ENCODE measurements around the gene FUBP3. TPM values are rescaled to one million over a fixed set of nuclear protein-coding genes. Genes with fewer than 3 reads are reported as not detected.

The FUBP3 gene
- total RNA-seq, 2 donors from 2014 or later, result 34.0 to 38.7 TPM

DNA sequence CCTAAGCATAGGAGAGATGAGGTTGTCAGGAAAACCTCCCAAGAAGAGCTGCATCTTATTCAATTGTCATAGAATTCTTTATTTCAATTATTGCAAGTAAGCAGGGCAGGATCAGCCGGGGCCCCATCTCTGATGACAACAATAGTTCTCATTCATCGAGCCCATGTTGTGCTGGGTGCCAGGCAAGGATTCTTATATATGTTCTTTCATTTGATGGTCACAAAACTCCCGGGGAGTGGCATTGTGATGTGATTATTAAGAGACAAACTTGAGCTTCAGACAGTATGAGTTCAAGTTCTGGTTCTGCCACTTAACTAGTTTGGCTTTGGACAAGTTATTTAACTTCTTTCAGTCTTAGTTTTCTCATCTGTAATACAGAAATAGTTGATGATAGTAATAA is 8.5 kb downstream of the FUBP3 start:
- no peak overlapping the region for H3K27ac Mint-ChIP-seq
- H3K36me3 Mint-ChIP-seq, result peaks cover 0 to 6% of the 10 kb centered on the region in 2 donors
- no peaks in the 10 kb centered on the region for H3K9me3 Mint-ChIP-seq
- ATAC-seq (no peak), DNase-seq (ENCODE audit: low spot score in 2 of 2) (no peak)

DNA sequence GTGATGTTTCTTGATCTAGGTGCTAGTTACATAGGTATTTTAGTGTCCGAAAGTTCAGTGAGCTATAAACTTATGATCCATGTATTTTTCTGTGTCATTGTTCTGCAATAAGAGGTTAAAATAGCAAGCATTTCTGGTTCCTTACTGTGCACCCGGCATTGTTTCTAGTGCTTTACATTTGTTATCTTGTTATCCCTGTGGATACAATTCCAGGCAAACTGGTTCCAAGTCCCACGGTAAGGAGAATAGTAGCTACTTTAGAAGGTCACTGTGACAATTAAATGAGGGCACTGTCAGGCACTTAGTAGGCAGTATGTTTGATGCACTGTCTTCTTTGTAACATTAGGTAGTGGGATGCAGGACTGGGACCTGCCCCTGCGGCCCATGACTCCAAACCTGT is 9.0 kb downstream of the FUBP3 start:
- H3K36me3 Mint-ChIP-seq, result peaks cover 0 to 6% of the 10 kb centered on the region in 2 donors
- ATAC-seq, result no peak
- no peaks in the 10 kb centered on the region for H3K9me3 Mint-ChIP-seq
- no peak for DNase-seq (ENCODE audit: low spot score in 2 of 2)
- no peak overlapping the region for H3K27ac Mint-ChIP-seq

DNA sequence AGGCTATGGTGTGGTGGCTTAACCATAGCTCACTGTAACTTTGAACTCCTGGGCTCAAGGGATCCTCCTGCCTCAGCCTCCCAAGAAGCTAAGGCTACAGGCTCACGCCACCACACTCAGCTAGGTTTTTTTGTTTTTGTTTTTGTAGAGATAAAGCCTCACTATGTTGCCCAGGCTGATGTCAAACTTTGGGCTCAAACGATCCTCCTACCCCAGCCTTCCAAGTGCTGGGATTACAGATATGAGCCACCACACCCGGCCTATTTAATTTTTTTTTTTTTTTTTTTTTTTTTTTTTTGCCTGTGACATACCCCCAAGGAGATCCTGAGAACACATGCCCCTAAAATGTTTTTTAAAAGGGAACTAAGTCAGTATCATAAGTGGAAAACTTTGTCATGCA is 10.4 kb downstream of the FUBP3 start:
- H3K27ac Mint-ChIP-seq, result no peak overlapping the region

DNA sequence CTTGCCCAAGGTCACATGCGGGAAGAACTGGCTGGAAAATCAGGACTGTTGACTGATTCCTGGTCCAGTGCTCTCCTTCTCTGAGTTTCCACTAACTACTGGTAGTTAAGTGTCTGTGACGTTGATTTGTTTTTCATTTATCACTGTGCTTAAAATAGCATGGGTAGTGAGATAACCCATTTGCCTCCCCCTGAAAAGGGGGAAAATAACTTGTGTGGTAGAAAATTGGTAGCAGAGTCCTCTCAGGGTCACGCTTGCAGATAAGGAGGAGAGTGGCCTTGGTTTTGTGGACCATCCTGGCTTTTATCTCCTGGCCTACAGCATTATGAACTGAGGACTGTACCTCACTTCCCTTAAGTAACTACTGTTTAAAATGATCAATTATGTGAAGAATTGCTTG is 10.9 kb downstream of the FUBP3 start:
- no peaks in the 10 kb centered on the region for H3K9me3 Mint-ChIP-seq

More for the DNA sequence above, 10.4 kb downstream of the FUBP3 start:
- ATAC-seq, result no peak
- DNase-seq (ENCODE audit: low spot score in 2 of 2), result no peak
- Mint-ChIP-seq H3K36me3 (peaks cover 0 to 6% of the 10 kb centered on the region in 2 donors), H3K9me3 (no peaks in the 10 kb centered on the region)

DNA sequence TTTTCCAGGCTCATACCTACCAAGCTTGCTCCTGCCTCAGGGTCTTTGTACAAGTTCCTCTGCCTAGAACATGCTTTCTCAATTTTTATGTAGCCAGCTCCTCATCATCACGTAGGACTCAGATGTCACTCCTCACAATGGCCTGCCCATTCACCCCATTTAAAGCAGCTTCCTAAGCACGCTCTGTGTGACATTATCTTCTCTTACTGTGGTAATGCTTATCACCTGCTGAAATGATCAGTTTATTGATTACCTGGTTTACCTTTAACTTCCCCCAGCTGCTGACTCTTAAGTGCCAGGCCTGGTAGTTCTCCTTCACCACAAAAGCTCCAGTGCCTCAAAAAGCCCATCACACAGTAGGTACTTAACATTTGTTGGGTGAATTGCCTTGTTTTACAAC is 13.6 kb downstream of the FUBP3 start:
- DNase-seq (ENCODE audit: low spot score in 2 of 2) (no peak), ATAC-seq (no peak)
- H3K27ac Mint-ChIP-seq, result no peak overlapping the region
- H3K9me3 Mint-ChIP-seq, result no peaks in the 10 kb centered on the region
- H3K36me3 Mint-ChIP-seq, result peaks cover 6 to 7% of the 10 kb centered on the region in 2 donors

More for the DNA sequence above, 10.9 kb downstream of the FUBP3 start:
- H3K27ac Mint-ChIP-seq, result no peak overlapping the region
- no peak for DNase-seq (ENCODE audit: low spot score in 2 of 2)
- peaks cover 0 to 1% of the 10 kb centered on the region in 2 donors for H3K36me3 Mint-ChIP-seq
- no peak for ATAC-seq

DNA sequence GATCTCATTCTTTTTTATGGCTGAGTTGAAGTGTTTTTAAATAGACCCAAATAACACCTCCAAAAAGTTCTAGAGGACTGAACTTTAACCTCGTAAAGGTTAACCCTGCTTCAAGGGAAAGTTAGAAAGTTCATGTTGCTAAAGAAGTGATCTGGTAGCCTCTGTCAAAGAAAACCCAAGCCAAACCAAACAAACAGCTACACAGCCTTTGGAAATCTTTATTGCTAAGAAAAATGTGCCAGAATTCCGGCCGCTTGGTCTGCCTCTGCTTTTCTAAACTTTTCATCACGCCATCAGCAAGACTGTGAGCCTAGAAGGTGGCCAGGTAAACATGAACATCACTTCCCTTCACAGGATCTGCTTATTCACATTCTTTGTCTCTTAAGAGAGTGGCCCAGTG is 17.9 kb downstream of the FUBP3 start:
- no peak overlapping the region for H3K27ac Mint-ChIP-seq
- ATAC-seq, result no peak
- no peaks in the 10 kb centered on the region for H3K9me3 Mint-ChIP-seq
- H3K36me3 Mint-ChIP-seq, result peaks cover 10% of the 10 kb centered on the region in 2 donors
- DNase-seq (ENCODE audit: low spot score in 2 of 2), result no peak

DNA sequence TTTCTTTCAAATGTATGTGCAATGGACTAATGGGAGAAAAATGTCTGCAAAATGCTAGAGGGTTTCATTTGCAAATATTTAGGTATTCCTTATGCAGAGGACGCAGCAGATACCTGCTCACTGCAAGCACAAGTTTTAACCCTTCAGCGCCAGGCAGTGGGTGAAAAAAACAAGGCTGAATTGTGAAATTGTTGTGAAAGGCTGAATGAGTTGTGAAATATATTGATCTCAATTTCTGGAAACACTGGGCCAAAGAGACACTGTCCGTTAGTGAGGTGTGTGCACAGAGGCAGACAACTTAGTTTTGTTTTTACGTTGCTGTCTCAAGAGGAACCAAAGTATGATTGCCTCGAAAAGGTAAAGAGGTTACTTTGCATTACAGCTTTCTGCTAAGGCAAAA is 18.8 kb downstream of the FUBP3 start:
- no peak for ATAC-seq
- peaks cover 10 to 18% of the 10 kb centered on the region in 2 donors for H3K36me3 Mint-ChIP-seq
- H3K9me3 Mint-ChIP-seq, result no peaks in the 10 kb centered on the region
- no peak for DNase-seq (ENCODE audit: low spot score in 2 of 2)
- H3K27ac Mint-ChIP-seq, result no peak overlapping the region

DNA sequence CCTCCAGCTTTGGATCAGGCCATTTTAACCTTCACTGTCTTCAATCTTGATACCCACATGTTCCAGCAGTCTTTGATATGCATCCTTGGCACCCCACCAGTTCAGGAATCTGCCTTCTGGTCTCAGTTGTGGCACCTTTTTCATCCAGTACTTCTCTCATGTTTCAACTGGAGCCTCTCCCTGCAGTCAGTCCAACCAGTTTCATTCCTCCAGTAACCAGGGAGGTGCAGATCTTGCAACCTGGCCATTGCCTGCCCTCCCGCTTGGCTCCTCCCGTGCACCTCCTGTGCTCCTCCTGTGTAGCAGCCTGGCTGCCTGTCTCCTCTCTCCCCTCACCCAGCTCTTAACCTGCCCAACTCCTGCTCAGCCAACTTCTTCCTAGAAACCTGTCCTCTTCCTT is 20.2 kb downstream of the FUBP3 start:
- DNase-seq (ENCODE audit: low spot score in 2 of 2) (no peak), ATAC-seq (no peak)
- Mint-ChIP-seq H3K27ac (peak overlapping the region; percentile 28 to 65), H3K9me3 (no peaks in the 10 kb centered on the region), H3K36me3 (peaks cover 10 to 26% of the 10 kb centered on the region in 2 donors)

DNA sequence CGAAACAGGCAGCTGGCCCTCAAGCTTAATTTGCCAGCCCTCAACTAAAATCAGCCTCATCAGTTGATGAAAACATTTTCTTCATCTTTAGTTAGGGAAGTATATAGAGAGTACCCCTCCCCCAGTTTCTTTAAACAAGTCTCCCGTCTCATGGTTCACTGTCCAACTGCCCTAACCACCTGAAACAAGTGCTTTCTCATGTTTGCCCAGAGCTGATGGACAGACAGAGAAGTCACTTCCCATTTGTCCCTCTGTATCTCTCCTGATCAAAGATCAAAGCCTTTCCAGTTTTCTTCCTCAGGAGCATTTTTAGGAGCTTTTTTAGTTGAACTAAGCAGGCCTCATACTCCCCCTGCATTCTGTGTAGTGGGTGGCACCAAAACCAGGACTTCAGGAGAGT is 21.7 kb downstream of the FUBP3 start:
- H3K27ac Mint-ChIP-seq, result no peak overlapping the region
- peaks cover 10 to 32% of the 10 kb centered on the region in 2 donors for H3K36me3 Mint-ChIP-seq
- ATAC-seq (no peak), DNase-seq (ENCODE audit: low spot score in 2 of 2) (no peak)
- H3K9me3 Mint-ChIP-seq, result no peaks in the 10 kb centered on the region

DNA sequence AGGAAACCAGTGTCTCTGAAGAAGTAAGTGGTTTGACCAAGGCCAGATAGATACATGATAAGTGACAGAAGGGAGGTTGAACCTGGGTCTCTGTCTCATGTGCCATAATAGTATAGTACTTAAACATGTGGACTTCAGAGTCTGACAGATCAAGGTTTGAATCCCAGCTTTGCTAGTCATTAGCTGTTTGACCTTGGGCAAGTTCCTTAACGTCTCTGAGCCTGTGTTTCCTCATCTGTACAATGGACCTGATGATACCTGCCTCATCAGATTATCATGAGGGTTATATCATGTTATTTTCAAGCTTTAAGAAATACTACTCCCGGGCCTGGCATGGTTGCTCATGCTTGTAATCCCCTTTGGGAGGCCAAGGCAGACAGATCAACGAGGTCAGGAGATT is 24.9 kb downstream of the FUBP3 start:
- DNase-seq (ENCODE audit: low spot score in 2 of 2) (no peak), ATAC-seq (no peak)
- H3K36me3 Mint-ChIP-seq, result peaks cover 0 to 25% of the 10 kb centered on the region in 2 donors
- no peak overlapping the region for H3K27ac Mint-ChIP-seq
- no peaks in the 10 kb centered on the region for H3K9me3 Mint-ChIP-seq

DNA sequence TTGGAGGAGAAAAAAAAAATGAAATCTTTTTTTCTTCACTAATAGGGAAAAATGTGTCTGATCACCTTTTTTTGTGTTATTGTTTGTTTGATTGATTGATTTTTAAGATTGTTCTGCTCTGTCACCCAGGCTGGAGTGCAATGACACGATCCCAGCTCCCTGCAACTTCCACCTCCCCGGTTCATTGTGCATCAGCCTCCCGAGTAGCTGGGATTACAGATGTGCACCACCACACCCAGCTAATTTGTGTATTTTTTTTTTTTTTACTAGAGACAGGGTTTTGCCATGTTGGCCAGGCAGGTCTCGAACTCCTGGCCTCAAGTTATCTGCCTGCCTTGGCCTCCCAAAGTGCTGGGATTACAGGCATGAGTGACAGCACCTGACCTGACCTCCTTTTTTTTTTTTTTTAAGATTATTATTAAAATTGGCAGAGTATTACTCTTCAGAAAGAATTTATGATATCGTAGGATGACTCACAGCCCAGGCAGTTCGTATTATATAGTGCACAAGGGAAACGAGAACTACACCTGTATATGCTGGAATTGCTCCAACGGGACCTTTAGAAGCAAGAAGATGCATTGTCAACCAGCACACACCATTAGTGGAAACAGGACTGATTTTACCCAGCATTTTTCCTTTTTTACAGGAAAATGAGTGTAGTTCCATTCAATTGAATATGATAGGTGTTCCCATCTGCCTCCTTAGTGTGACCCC is 27.7 kb downstream of the FUBP3 start:
- H3K9me3 Mint-ChIP-seq, result no peaks in the 10 kb centered on the region
- H3K27ac Mint-ChIP-seq, result no peak overlapping the region
- ATAC-seq, result no peak
- no peak for DNase-seq (ENCODE audit: low spot score in 2 of 2)
- H3K36me3 Mint-ChIP-seq, result peaks cover 7 to 24% of the 10 kb centered on the region in 2 donors

DNA sequence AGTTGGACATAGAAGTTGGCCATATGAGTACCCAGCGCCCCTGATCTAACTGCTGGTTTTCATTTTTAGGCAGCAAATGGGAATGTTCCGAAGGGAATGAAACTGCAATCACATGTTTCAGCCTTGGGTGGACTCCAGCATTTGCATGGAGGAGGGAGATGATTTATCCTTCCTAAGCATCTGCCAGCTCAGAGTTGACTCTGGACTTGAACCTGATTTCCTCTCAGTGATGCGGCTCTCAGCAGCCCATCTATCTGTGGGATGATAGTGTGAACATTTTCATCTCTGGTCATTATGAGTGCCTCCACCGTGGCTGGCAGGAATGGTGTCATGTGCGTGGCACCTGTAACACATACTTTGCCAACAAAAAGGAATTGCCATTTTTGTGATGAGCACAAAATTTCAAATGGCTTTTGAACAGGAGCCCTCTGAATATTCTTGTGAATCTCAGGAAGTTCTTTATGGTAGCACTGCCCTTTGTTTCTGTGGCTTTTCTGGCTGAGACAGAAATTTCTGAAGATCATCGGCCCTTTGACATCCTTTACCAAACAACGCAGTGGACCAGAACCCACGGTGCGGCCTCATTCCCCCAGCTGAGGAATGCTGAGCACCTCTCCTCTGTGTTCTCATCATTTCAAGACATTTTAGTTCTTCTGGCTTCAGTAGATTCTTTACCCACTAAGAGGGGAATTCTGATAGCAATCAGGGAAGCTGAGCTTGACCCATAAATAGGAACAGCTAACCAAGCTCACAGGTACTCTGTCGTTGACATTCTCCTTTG is 28.5 kb downstream of the FUBP3 start:
- DNase-seq (ENCODE audit: low spot score in 2 of 2) (no peak), ATAC-seq (no peak)
- no peak overlapping the region for H3K27ac Mint-ChIP-seq
- H3K9me3 Mint-ChIP-seq, result no peaks in the 10 kb centered on the region
- H3K36me3 Mint-ChIP-seq, result peaks cover 7 to 16% of the 10 kb centered on the region in 2 donors

DNA sequence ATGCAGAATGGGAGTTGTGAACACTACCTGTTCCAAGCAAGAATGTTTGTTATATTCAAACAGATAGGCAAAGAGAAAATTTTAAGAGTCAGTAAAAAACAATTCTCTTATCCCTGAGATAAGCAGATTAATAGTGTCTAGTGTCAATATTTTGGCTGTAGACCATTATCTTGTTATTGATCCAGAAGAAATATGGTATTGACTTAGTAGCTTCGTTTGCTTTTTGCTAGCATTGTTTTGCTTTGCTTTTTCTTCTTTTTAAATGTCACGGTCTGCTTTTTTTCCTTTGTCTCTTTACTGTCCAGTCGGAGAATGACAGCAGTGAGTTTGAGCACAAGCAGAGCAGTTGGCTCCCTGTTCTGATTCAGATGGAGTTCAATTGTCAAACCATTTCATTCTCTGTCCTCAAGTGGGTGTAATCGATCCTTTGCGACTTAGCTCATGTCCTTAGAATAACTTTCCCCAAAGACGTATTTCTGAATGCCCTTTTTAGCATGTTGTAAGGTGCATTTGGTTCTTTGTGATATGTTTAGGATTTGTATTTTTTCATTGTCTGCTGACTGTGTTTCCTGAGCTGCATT is 29.3 kb downstream of the FUBP3 start:
- no peak overlapping the region for H3K27ac Mint-ChIP-seq
- ATAC-seq (no peak), DNase-seq (ENCODE audit: low spot score in 2 of 2) (no peak)
- peaks cover 7 to 14% of the 10 kb centered on the region in 2 donors for H3K36me3 Mint-ChIP-seq
- H3K9me3 Mint-ChIP-seq, result no peaks in the 10 kb centered on the region

DNA sequence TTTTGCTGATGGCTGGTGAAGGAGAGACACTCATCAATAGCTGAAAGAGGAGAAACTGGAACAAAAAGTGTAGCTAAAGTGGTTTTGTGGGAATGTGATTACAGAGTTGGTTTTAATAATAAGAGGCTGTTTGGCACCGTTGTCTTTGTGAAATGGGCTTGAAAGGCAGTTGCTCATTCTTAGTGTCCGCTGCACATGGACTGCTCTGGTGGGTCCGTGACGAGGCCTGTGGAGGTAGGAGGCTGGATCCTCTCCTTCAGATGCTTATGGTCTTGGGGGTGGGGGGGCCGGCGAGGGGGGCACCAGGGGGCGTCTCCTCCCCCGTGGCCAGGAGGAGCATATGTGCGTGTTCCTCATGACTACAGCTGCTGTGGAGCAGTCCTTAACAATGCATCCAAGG is 29.8 kb downstream of the FUBP3 start:
- DNase-seq (ENCODE audit: low spot score in 2 of 2) (no peak), ATAC-seq (no peak)
- Mint-ChIP-seq H3K36me3 (peaks cover 7 to 9% of the 10 kb centered on the region in 2 donors), H3K27ac (no peak overlapping the region), H3K9me3 (no peaks in the 10 kb centered on the region)

DNA sequence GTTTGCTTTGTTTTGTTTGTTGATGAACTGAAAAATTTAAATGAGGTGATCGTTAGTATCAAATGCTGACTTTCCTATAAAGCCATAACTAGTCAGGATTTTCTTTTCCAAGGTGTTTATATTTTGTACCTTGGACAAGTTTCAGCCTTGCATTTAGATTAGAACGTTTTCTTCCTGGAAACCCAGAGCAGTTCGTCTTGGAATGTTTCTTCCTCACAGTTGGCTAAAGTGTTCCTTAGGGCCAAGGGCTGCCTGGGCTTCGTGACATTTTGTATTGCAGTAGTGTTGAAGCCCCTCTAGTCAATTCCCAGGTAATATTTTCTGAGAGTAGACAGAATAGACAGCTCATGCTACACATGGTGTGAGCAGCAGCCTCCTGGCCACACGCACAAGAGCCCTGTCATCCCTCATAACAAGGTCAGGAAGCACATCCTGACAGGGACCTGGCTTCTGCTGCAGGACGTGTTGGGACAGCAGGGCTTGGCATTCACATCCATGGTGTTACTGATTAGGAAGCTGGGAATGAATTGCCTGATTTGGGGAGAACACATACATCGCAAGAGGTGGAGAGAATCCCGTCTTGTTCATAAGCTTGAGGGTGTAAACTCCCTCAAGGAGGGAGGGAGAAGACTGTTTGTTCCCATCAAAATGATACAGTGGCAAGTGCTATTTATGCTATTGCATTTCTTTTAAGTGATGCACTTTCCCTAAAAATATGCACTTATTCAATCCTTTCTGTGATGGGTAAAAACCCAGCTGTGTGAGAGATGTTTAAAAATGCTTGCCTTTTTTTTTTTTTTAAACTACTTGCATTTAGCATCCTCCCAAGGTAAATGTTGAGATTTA is 31.7 kb downstream of the FUBP3 start:
- Mint-ChIP-seq H3K36me3 (peaks cover 0 to 7% of the 10 kb centered on the region in 2 donors), H3K27ac (peak overlapping the region in 1 of 2 donors; percentile 83)

DNA sequence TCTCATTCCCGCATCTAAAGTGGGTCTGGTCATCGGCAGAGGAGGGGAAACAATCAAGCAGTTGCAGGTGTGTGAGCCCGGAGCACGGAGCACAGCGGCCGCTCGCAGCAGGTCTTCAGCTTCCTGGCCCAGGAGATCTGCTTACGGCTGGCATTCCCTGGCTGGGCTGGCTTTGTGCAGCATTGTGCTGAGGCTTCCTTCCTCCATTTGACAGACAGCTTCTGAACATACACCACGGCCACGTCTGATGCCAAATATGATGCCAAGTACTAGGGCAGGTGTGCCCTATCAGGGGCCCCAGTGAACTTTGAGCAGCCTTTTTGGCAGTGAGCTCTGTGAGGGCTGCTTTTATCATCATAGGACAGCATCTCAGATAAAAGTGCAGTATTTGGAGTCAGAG is 37.1 kb downstream of the FUBP3 start:
- H3K36me3 Mint-ChIP-seq, result peaks cover 0 to 4% of the 10 kb centered on the region in 2 donors
- DNase-seq (ENCODE audit: low spot score in 2 of 2) (no peak), ATAC-seq (no peak)
- no peaks in the 10 kb centered on the region for H3K9me3 Mint-ChIP-seq
- H3K27ac Mint-ChIP-seq, result no peak overlapping the region

More for the DNA sequence above, 31.7 kb downstream of the FUBP3 start:
- DNase-seq (ENCODE audit: low spot score in 2 of 2), result no peak
- H3K9me3 Mint-ChIP-seq, result no peaks in the 10 kb centered on the region
- ATAC-seq, result no peak
